Measurements from ENCODE around the gene ZNF512. TPM values are rescaled to one million over a fixed set of nuclear protein-coding genes. Genes with fewer than 3 reads are reported as not detected.
A peak's percentile ranks its signal among the peaks of the same experiment; 100 is the strongest.
"Not testable (repeated sequence)": the region's sequence is repeated elsewhere in the genome, so short reads cannot be mapped to it uniquely, and the experiment has no call there.

The ZNF512 gene, protein sequence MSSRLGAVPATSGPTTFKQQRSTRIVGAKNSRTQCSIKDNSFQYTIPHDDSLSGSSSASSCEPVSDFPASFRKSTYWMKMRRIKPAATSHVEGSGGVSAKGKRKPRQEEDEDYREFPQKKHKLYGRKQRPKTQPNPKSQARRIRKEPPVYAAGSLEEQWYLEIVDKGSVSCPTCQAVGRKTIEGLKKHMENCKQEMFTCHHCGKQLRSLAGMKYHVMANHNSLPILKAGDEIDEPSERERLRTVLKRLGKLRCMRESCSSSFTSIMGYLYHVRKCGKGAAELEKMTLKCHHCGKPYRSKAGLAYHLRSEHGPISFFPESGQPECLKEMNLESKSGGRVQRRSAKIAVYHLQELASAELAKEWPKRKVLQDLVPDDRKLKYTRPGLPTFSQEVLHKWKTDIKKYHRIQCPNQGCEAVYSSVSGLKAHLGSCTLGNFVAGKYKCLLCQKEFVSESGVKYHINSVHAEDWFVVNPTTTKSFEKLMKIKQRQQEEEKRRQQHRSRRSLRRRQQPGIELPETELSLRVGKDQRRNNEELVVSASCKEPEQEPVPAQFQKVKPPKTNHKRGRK
- total RNA-seq, result 10 to 100 TPM; 40.2 to 69.3 (median 53.4) TPM
- polyA plus RNA-seq, result 10 to 100 TPM; 28.8 to 79.7 TPM
- long read RNA-seq, donor 1, transcript ZNF512-201 (14 exons, 3,541 nt), result minor isoform, 9 of 38 reads
- long read RNA-seq, donor 1, transcript ZNF512-208 (13 exons, 3,543 nt), result major isoform, 11 of 38 reads
- long read RNA-seq, donor 1, partial matches to known transcripts, result 9 of 38 reads
- long read RNA-seq, donor 1, other reads (novel, unspliced or antisense), result 6 of 38 reads
- long read RNA-seq, donor 2, transcript ZNF512-201 (14 exons, 3,541 nt), result major isoform, 7 of 9 reads
- long read RNA-seq, donor 2, partial matches to known transcripts, result 0 of 9 reads
- long read RNA-seq, donor 2, other reads (novel, unspliced or antisense), result 0 of 9 reads
- long read RNA-seq, donor 3, transcript ZNF512-208 (13 exons, 3,543 nt), result minor isoform, 16 of 90 reads
- long read RNA-seq, donor 3, transcript ZNF512-201 (14 exons, 3,541 nt), result major isoform, 40 of 90 reads
- long read RNA-seq, donor 3, transcript ZNF512-202 (14 exons, 3,417 nt), result minor isoform, 10 of 90 reads
- long read RNA-seq, donor 3, partial matches to known transcripts, result 9 of 90 reads
- long read RNA-seq, donor 3, other reads (novel, unspliced or antisense), result 15 of 90 reads

DNA sequence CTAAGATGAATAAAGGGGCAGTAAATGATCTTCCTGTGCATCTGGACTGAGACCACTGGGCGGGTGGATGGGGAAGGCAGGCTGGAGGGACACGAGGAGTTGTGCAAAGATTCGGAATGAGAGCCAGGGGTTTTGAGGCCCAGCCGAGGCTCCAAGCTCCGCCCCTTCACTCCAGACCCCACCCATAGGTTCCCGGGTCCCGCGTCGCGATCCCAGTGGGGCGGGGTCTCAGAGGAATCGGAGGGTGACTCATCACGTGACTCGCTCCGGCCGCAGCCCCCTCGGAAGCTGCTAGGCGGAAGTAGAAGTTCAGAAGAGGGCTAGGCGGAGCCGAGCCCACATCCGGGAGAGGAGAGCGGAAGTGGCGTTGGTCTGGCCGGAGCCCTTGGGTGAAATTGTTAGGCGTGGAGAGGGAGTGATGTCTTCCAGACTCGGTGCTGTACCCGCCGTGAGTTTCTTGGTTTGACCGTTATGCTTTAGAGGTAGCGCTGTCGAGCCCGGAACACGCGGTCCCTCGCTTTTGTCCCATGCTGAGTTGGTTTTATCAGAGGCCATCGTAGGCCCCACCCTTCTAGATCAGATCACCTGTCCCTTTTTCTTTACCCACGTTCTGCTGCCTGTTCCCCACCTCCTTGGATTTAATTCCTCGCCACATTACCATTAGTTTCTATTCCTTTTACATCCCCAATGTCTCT, at the start of gene ZNF512:
TSS of gene ZNF512 (plus strand) at position 348 of the 695 bp plus-strand sequence. CDS start at position 419, 71 bp downstream.
- Histone ChIP-seq H3K27me3 (no peaks in the 10 kb centered on the region), H3K4me1 (ENCODE audit: insufficient read depth) (peaks cover 8% of the 10 kb centered on the region), H3K36me3 (no peaks in the 10 kb centered on the region), H3K27ac (peak within 1 kb of the TSS; percentile 42 to 66), H3K4me3 (peak within 1 kb of the TSS; percentile 67), H3K9me3 (no peaks in the 10 kb centered on the region)
- 0 to 1% (median 1%) methylated on average over 38 of the region's 38 CpGs for WGBS, 3 donors
- TF ChIP-seq POLR2A (IDR thresholded peaks at IDR 0.05), result peak; percentile 76
- TF ChIP-seq EP300 (IDR thresholded peaks at IDR 0.05), result no peak
- TF ChIP-seq, protein P1, sequence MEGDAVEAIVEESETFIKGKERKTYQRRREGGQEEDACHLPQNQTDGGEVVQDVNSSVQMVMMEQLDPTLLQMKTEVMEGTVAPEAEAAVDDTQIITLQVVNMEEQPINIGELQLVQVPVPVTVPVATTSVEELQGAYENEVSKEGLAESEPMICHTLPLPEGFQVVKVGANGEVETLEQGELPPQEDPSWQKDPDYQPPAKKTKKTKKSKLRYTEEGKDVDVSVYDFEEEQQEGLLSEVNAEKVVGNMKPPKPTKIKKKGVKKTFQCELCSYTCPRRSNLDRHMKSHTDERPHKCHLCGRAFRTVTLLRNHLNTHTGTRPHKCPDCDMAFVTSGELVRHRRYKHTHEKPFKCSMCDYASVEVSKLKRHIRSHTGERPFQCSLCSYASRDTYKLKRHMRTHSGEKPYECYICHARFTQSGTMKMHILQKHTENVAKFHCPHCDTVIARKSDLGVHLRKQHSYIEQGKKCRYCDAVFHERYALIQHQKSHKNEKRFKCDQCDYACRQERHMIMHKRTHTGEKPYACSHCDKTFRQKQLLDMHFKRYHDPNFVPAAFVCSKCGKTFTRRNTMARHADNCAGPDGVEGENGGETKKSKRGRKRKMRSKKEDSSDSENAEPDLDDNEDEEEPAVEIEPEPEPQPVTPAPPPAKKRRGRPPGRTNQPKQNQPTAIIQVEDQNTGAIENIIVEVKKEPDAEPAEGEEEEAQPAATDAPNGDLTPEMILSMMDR (IDR thresholded peaks at IDR 0.05), result no peak
- intact Hi-C loops (cut with DNase I), result loop anchor here in 1 of 4 donors (10.0 kb wide), 1 partner anchor 88 kb away; the partner anchor contains the start of genes FNDC4 and GCKR
- DNase-seq, result peak; percentile 95 to 97 (median 96)

DNA sequence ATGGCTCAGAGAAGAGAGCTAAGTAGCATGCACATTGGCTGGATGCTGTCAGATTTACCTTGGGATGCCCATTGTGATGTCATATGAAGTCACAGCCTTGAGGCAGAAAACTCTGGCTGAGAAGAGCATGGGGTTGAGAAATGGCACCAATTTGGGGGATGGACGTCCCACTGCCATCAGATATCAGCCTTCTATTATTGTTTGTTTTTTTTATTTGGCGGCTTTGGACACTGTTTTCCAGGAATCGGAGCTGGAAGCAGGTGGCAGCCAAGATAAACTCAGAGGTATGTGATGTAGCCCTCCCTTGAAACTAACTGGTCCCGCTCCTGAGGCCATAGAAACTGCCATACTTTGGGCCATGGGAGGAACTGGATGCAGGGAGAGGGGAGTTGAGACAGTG, 45.6 kb upstream of the ZNF512 start:
- DNase-seq, result no peak
- intact Hi-C loops (cut with DNase I), result no loop called here
- 39 to 67% (median 47%) methylated on average over 4 of the region's 4 CpGs for WGBS, 3 donors
- H3K27ac ChIP-seq, result no peak overlapping the region
- H3K27me3 ChIP-seq, result no peaks in the 10 kb centered on the region
- no peaks in the 10 kb centered on the region for H3K9me3 ChIP-seq
- H3K36me3 ChIP-seq, result no peaks in the 10 kb centered on the region
- no peak for TF ChIP-seq EP300 (IDR thresholded peaks at IDR 0.05)
- TF ChIP-seq, protein P1 (IDR thresholded peaks at IDR 0.05), result no peak
- TF ChIP-seq POLR2A (IDR thresholded peaks at IDR 0.05), result no peak
- no peak overlapping the region for H3K4me3 ChIP-seq
- no peaks in the 10 kb centered on the region for H3K4me1 ChIP-seq (ENCODE audit: insufficient read depth)

DNA sequence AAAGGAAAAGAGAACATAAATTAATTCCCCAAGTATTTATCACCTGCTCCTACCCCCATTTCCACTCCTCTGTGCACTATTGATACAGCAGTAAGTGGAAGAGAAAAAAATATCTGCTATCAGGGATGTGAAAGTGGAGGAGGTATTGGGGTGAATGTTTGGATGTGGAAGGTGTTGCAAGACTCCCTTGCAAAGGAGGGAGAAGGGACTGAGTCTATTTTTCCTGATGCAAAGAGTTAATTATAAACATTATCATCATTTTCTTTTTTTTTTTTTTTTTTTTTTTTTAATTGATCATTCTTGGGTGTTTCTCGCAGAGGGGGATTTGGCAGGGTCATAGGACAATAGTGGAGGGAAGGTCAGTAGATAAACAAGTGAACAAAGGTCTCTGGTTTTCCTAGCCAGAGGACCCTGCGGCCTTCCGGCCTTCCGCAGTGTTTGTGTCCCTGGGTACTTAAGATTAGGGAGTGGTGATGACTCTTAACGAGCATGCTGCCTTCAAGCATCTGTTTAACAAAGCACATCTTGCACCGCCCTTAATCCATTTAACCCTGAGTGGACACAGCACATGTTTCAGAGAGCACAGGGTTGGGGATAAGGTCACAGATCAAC, 43.9 kb upstream of the ZNF512 start:
- H3K4me3 ChIP-seq, result not testable (repeated sequence)
- 59 to 61% (median 59%) methylated on average over 4 to 6 of the region's 6 CpGs for whole genome bisulfite sequencing, 3 donors

DNA sequence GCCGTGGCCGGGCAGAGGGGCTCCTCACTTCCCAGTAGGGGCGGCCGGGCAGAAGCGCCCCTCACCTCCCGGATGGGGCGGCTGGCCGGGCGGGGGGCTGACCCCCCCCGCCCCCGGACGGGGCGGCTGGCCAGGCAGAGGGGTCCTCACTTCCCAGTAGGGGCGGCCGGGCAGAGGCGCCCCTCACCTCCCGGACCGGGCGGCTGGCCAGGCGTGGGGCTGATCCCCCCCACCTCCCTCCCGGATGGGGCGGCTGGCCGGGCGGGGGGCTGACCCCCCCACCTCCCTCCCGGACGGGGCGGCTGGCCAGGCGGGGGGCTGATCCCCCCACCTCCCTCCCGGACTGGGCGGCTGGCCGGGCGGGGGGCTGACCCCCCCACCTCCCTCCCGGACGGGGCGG, 43.2 kb upstream of the ZNF512 start:
- H3K4me3 ChIP-seq; H3K27ac ChIP-seq; H3K27me3 ChIP-seq; DNase-seq; intact Hi-C loops (cut with DNase I); H3K36me3 ChIP-seq; H3K9me3 ChIP-seq; H3K4me1 ChIP-seq (ENCODE audit: insufficient read depth): not testable (repeated sequence)
- WGBS, 3 donors, result 88% methylated on average over 27 of the region's 35 CpGs; no CpG with 5 or more reads in 2 of the 3 donors

More for the DNA sequence above, 43.9 kb upstream of the ZNF512 start:
- H3K4me1 ChIP-seq (ENCODE audit: insufficient read depth); H3K9me3 ChIP-seq; intact Hi-C loops (cut with DNase I); H3K36me3 ChIP-seq; H3K27ac ChIP-seq; DNase-seq; H3K27me3 ChIP-seq: not testable (repeated sequence)
